Activated CD4-positive, alpha-beta T cell treated with anti-CD3 and anti-CD28 coated beads, Interleukin-2, amount 10 ng/mL, durations not matched to agents 7 days and 5 days (primary cell): ENCODE data around the gene UBE2B. TPM values are rescaled to one million over a fixed set of nuclear protein-coding genes. Genes with fewer than 3 reads are reported as not detected.
"Not testable (repeated sequence)": the region's sequence is repeated elsewhere in the genome, so short reads cannot be mapped to it uniquely, and the experiment has no call there.

Source experiments
- CTCF ChIA-PET: fragments of 350-600 bp; sonication (Branson Sonifier 250); formaldehyde crosslinking; loops from one replicate; lab custom pipeline; 2021; ENCODE audit warnings: antibody characterized with exemption; lab: Charles Lee
- POLR2A ChIA-PET: fragments of 350-600 bp; sonication (Branson Sonifier 250); formaldehyde crosslinking; loops from one replicate; lab custom pipeline; 2021; ENCODE audit warnings: antibody characterized with exemption; lab: Charles Lee
- DNase-seq: peaks from one replicate; pipeline ENCODE4 v3.0.0-alpha.2; 2020
- H3K27ac Mint-ChIP-seq: one replicate; pipeline ENCODE4 v1.8.0; 2021; ENCODE audit warnings: mild to moderate bottlenecking, moderate library complexity, mixed read lengths
- H3K27me3 Mint-ChIP-seq: one replicate; pipeline ENCODE4 v1.8.0; 2021; ENCODE audit warnings: mixed read lengths
- H3K36me3 Mint-ChIP-seq: one replicate; pipeline ENCODE4 v1.8.0; 2021; ENCODE audit warnings: low read depth, mixed read lengths
- H3K4me1 Mint-ChIP-seq: one replicate; pipeline ENCODE4 v1.8.0; 2021; ENCODE audit warnings: mixed read lengths
- H3K4me3 Mint-ChIP-seq: one replicate; pipeline ENCODE4 v1.8.0; 2021; ENCODE audit warnings: mild to moderate bottlenecking, moderate library complexity, mixed read lengths
- H3K9me3 Mint-ChIP-seq: one replicate; pipeline ENCODE4 v1.8.0; 2021; ENCODE audit warnings: mixed read lengths
- total RNA-seq, 2 experiments: library from RNA; stranded (reverse); gene quantifications; one replicate each; pipeline ENCODE4 v1.2.3, GENCODE V29; 2021

The UBE2B gene
- total RNA-seq, 2 experiments from 2014 or later, result 79.2 to 87.4 TPM

DNA sequence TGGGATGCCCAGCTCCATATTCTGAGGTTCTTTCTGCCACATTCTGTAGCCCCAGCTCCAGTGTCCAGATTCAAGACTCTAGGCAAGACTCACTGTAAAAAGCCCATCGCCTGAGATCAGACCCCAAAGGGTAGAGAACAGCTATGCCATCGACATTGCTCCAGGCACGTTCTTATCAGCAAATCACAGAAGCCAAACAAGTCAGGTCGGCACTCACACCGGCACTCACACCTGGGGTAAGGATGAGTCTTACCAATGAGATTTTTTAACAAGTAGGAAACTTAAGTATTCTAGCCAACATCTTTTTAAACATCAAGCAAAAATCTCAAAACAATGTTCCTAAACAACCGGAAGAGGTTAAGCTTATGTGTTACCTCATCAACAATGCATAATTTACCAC, 38.0 kb downstream of the UBE2B start:
- ChIA-PET CTCF (interaction anchor here (1.1 to 1.7 kb wide), 3 partner anchors 13 to 178 kb away, joined by 3 to 6 read pairs (median 5); no protein-coding TSS in a partner anchor), POLR2A (no interaction called here)
- H3K4me3 Mint-ChIP-seq, result no peak overlapping the region
- no peaks in the 10 kb centered on the region for H3K9me3 Mint-ChIP-seq
- H3K27me3 Mint-ChIP-seq, result no peaks in the 10 kb centered on the region
- H3K27ac Mint-ChIP-seq, result peak overlapping the region; percentile 3
- DNase-seq, result no peak
- no peaks in the 10 kb centered on the region for H3K36me3 Mint-ChIP-seq
- peaks cover 41% of the 10 kb centered on the region for H3K4me1 Mint-ChIP-seq

DNA sequence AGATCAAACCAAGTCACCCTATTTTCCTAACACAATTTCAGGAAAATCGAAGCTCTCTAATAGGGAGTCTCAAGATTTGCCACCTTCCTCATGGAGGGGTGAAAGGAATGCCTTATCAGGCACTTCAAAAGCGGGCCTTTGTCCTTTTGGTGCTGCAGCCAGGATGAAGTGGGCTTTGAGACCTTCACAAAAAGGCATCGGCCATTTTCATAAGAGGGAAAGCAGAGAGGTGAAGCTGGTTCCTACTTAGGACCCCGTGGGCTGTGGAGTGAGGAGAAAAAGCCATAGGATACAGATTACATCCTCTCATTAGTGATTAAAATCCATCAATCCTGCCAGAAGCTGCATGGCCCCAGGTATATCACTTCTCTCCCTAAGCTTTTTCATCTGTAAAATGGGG, 39.5 kb downstream of the UBE2B start:
- H3K36me3 Mint-ChIP-seq, result no peaks in the 10 kb centered on the region
- no peaks in the 10 kb centered on the region for H3K9me3 Mint-ChIP-seq
- H3K27ac Mint-ChIP-seq, result peak overlapping the region; percentile 95
- H3K4me1 Mint-ChIP-seq, result peaks cover 41% of the 10 kb centered on the region
- POLR2A ChIA-PET, result interaction anchor here (0.6 to 0.9 kb wide), 2 partner anchors 70 to 114 kb away, joined by 3 read pairs; no protein-coding TSS in a partner anchor
- CTCF ChIA-PET, result interaction anchor here (0.8 to 2.0 kb wide), 18 partner anchors 10 to 494 kb away, joined by 3 to 14 read pairs (median 4); partner anchors contain the start of gene PCBD2
- peak overlapping the region; percentile 95 for H3K4me3 Mint-ChIP-seq
- no peak for DNase-seq
- no peaks in the 10 kb centered on the region for H3K27me3 Mint-ChIP-seq

DNA sequence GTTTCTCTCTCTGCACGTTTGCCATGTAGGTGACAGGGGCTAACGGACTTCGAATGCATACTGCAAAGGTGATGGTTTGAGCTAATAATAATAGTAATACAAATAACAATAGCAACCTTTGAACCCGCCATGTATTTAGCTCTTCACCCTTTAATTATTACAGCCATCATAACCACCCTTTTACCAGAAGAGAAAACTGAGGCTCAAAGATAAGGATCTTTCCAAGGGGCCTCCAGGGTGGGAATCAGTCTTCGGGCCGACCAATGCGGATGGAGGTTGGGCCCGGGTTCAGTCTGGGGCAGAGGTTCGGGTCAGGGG, 39.8 kb downstream of the UBE2B start:
- peak overlapping the region; percentile 95 for H3K27ac Mint-ChIP-seq
- no peaks in the 10 kb centered on the region for H3K9me3 Mint-ChIP-seq
- H3K4me1 Mint-ChIP-seq, result peaks cover 41% of the 10 kb centered on the region
- peak overlapping the region; percentile 95 for H3K4me3 Mint-ChIP-seq
- H3K27me3 Mint-ChIP-seq, result no peaks in the 10 kb centered on the region
- CTCF ChIA-PET, result interaction anchor here (0.6 to 2.0 kb wide), 24 partner anchors 9 to 493 kb away, joined by 3 to 14 read pairs (median 4); partner anchors contain the start of genes PCBD2 and SKP1
- no peaks in the 10 kb centered on the region for H3K36me3 Mint-ChIP-seq
- POLR2A ChIA-PET, result interaction anchor here (0.6 to 1.4 kb wide), 5 partner anchors 70 to 797 kb away, joined by 3 to 4 read pairs (median 3); no protein-coding TSS in a partner anchor
- DNase-seq, result no peak

DNA sequence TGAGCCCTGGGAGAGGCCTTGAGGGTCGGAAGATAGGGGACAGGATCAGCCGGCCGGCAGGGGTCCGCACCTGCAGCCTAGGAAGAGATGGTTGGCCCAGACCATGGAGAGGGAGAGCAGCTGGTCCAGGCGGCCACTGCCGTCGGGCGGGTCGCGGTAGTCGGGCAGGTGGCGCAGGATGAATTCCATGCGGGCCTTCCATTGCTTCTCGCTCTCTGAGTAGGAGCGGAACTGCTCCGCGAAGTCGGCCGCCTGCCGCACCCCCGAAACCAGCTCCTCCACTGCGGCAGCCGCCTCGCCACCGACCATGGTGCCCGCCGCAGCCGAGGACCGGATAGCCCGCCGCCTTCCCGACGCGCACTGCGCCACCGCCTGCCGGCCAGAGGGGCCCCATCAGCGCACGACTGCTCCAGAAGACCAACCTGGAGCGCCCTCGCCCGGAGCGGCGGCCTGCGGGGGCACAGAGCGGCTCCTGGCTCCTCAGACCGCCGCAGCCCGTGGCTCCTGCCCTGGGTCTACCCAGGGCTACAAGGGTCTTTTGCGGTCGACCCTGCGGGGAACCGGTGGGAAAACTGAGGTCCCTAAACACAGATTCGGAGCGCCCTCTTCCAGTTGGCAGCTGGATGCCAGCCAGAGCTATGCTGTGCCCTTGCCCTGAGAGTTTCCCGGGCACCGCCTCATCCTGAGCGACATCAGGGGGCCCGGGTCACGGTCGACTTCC, 40.3 kb downstream of the UBE2B start, which contains the start of gene CDKN2AIPNL:
Gene CDKN2AIPNL (minus strand): TSS at position 336 of the 721 bp plus-strand sequence. CDS start 27 bp downstream, at position 309.
- ChIA-PET CTCF (interaction anchor here (0.6 to 2.0 kb wide), 26 partner anchors 9 to 493 kb away, joined by 3 to 14 read pairs (median 4); partner anchors contain the start of genes PCBD2 and SKP1), POLR2A (interaction anchor here (0.6 to 1.4 kb wide), 4 partner anchors 91 to 798 kb away, joined by 3 to 4 read pairs (median 3); no protein-coding TSS in a partner anchor)
- DNase-seq, result peak; percentile 88
- Mint-ChIP-seq H3K4me1 (peaks cover 41% of the 10 kb centered on the region), H3K9me3 (no peaks in the 10 kb centered on the region), H3K27me3 (no peaks in the 10 kb centered on the region), H3K27ac (peak within 1 kb of the TSS; percentile 95), H3K36me3 (no peaks in the 10 kb centered on the region), H3K4me3 (peak within 1 kb of the TSS; percentile 95)

DNA sequence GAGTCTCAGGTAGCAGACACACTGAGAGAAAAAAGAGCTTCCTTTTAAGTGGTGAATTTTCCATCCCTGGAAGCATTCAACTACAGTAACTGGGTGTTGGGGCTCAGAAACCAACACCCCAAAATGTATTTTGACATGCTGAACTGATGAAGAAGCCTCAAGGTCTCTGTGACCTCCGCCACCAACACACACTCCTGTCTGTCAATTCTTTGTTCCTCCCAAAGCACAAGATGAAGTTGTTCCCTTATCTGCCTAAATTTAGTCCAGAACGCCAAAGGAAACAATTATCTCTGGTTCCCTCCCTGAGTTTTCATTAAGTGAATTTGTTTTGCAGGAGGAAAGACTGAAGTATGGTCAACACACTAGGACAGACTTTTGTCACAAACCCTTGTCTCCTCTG, 41.7 kb downstream of the UBE2B start:
- Mint-ChIP-seq H3K4me1 (peaks cover 40% of the 10 kb centered on the region), H3K9me3 (no peaks in the 10 kb centered on the region), H3K4me3 (peak overlapping the region; percentile 44), H3K36me3 (no peaks in the 10 kb centered on the region), H3K27ac (no peak overlapping the region), H3K27me3 (no peaks in the 10 kb centered on the region)
- ChIA-PET CTCF (interaction anchor here (1.1 kb wide), 1 partner anchor 15 kb away, joined by 3 read pairs; no protein-coding TSS in a partner anchor), POLR2A (no interaction called here)
- DNase-seq, result no peak

DNA sequence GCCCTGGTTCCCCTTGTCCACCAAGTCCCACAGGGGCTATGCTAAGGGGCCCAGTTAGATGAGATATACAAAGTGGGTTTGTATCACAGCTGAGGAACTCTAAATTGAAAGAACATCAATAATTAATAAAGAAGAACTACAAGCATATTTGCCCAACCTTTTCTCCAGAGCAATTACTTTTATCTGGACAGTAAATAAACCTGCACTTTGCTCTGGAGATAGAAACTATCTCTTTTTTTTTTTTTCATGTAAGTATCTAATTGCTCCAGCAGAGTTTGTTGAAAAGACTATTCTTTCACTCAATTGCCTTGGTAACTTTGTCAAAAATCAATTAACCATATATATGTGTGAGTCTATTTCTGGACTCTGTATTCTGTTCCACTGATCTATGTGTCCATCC, 46.3 kb downstream of the UBE2B start:
- H3K4me1 Mint-ChIP-seq, result peaks cover 7% of the 10 kb centered on the region
- POLR2A ChIA-PET, result no interaction called here
- no peak overlapping the region for H3K27ac Mint-ChIP-seq

DNA sequence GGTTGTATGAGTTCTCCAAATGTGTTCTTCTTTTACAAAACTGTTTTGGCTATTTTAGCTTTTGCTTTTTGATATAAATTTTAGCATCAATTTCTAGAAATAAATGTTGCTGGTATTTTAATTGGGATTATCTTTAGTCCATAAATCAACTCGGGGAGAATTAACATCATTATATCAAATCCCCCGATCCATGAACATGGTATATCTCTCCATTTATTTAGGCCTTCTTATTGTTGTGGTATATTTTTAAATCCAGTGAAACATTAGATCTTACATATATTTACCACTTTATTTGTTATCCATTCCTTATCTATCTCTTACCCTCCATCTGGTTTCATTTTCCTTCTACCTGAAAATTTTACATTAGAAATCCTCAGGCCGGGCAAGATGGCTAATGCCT, 47.6 kb downstream of the UBE2B start:
- POLR2A ChIA-PET, result no interaction called here

More for the DNA sequence above, 46.3 kb downstream of the UBE2B start:
- Mint-ChIP-seq H3K4me3 (no peak overlapping the region), H3K27me3 (no peaks in the 10 kb centered on the region), H3K36me3 (no peaks in the 10 kb centered on the region), H3K9me3 (no peaks in the 10 kb centered on the region)
- CTCF ChIA-PET, result interaction anchor here (0.9 to 1.5 kb wide), 4 partner anchors 8 to 378 kb away, joined by 3 to 5 read pairs (median 4); no protein-coding TSS in a partner anchor
- no peak for DNase-seq

DNA sequence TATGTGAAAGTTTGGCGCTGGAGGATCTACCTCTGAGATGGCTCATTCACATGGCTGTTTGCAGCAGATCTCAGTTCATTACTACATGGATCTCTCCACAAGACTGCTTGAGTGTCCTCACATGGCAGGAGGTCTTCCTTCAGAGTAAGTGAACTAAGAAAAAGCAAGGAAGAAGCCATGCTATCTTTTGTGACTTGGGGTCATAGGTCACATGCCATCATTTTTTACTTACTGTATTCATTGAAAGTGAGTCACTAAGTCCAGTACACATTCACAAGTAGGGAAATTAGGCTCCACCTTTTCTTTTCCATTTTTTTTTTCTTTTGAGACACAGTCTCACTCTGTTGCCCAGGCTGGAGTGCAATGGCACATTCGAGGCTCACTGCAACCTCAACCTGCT, 49.0 kb downstream of the UBE2B start:
- no peak overlapping the region for H3K27ac Mint-ChIP-seq
- POLR2A ChIA-PET, result no interaction called here
- no peaks in the 10 kb centered on the region for H3K36me3 Mint-ChIP-seq
- CTCF ChIA-PET, result interaction anchor here (1.0 kb wide), 1 partner anchor 9 kb away, joined by 3 read pairs; the partner anchor contains the start of gene CDKN2AIPNL
- no peaks in the 10 kb centered on the region for H3K9me3 Mint-ChIP-seq
- H3K4me3 Mint-ChIP-seq, result no peak overlapping the region
- H3K4me1 Mint-ChIP-seq, result no peaks in the 10 kb centered on the region
- no peak for DNase-seq
- no peaks in the 10 kb centered on the region for H3K27me3 Mint-ChIP-seq

More for the DNA sequence above, 47.6 kb downstream of the UBE2B start:
- DNase-seq, result no peak
- H3K27me3 Mint-ChIP-seq, result no peaks in the 10 kb centered on the region
- CTCF ChIA-PET, result interaction anchor here (0.6 kb wide), 1 partner anchor 846 kb away, joined by 3 read pairs; no protein-coding TSS in a partner anchor
- no peaks in the 10 kb centered on the region for H3K9me3 Mint-ChIP-seq
- no peaks in the 10 kb centered on the region for H3K36me3 Mint-ChIP-seq
- H3K4me1 Mint-ChIP-seq, result no peaks in the 10 kb centered on the region
- H3K4me3 Mint-ChIP-seq, result no peak overlapping the region
- H3K27ac Mint-ChIP-seq, result no peak overlapping the region

DNA sequence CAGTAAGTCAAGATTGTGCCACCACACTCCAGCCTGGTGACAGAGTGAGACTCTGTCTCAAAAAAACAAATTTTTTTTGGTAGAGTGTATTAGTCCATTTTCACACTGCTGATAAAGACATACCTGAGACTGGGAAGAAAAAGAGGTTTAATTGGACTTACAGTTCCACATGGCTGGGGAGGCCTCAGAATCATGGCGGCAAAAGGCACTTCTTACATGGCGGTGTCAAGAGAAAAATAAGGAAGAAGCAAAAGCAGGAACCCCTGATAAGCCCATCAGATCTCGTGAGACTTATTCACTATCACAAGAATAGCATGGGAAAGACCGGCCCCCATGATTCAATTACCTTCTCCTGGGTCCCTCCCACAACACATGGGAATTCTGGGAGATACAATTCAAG, 49.7 kb downstream of the UBE2B start:
- H3K36me3 Mint-ChIP-seq, H3K4me1 Mint-ChIP-seq, DNase-seq, H3K4me3 Mint-ChIP-seq, H3K27ac Mint-ChIP-seq, POLR2A ChIA-PET, H3K27me3 Mint-ChIP-seq, H3K9me3 Mint-ChIP-seq: not testable (repeated sequence)
- CTCF ChIA-PET, result interaction anchor here (1.0 kb wide), 1 partner anchor 9 kb away, joined by 3 read pairs; the partner anchor contains the start of gene CDKN2AIPNL

DNA sequence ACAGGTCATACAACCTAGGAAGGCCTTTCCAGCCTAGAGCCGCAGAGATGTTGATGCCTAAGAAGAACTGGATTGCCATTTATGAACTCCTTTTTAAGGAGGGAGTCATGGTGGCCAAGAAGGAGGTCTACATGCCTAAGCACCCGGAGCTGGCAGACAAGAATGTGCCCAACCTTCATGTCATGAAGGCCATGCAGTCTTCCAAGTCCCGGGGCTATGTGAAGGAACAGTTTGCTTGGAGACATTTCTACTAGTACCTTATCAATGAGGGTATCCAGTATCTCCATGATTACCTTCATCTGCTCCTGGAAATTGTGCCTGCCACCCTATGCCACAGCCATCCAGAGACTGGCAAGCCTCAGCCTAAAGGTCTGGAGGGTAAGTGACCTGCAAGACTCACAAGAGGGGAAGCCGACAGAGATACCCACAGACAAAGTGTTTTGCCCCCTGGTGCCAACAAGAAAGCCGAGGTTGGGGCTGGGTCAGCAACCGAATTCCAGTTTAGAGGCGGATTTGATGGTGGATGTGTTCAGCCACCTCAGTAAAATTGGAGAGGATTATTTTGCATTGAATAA, 51.5 kb downstream of the UBE2B start:
- no peaks in the 10 kb centered on the region for H3K4me1 Mint-ChIP-seq
- no peak overlapping the region for H3K4me3 Mint-ChIP-seq
- CTCF ChIA-PET, result no interaction called here
- no peaks in the 10 kb centered on the region for H3K9me3 Mint-ChIP-seq
- no peak overlapping the region for H3K27ac Mint-ChIP-seq
- no peaks in the 10 kb centered on the region for H3K36me3 Mint-ChIP-seq
- H3K27me3 Mint-ChIP-seq, result no peaks in the 10 kb centered on the region
- POLR2A ChIA-PET, result no interaction called here
- no peak for DNase-seq

DNA sequence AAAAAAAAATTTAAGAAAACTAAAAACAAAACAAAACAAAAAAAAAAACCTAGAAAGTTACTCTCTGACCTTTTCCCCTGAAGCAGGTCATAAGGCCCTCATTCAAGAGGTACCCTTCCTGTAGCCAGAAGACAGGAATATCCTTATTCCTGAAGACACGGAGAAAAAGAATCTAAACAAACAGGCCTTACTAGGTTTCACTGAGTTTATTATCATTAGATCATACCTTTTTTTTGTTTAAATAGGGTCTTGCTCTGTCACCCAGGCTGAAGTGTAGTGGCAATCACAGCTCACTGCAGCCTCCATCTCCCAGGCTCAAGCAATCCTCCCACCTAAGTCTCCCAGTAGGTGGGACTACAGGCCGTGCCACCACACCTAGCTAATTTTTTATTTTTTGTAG, 52.0 kb downstream of the UBE2B start:
- H3K4me3 Mint-ChIP-seq, result no peak overlapping the region
- ChIA-PET CTCF (interaction anchor here (3.8 kb wide), 1 partner anchor 12 kb away, joined by 14 read pairs; the partner anchor contains the start of gene CDKN2AIPNL), POLR2A (no interaction called here)
- H3K27ac Mint-ChIP-seq, result no peak overlapping the region
- no peaks in the 10 kb centered on the region for H3K9me3 Mint-ChIP-seq
- no peaks in the 10 kb centered on the region for H3K4me1 Mint-ChIP-seq
- no peaks in the 10 kb centered on the region for H3K36me3 Mint-ChIP-seq
- DNase-seq, result no peak
- no peaks in the 10 kb centered on the region for H3K27me3 Mint-ChIP-seq

DNA sequence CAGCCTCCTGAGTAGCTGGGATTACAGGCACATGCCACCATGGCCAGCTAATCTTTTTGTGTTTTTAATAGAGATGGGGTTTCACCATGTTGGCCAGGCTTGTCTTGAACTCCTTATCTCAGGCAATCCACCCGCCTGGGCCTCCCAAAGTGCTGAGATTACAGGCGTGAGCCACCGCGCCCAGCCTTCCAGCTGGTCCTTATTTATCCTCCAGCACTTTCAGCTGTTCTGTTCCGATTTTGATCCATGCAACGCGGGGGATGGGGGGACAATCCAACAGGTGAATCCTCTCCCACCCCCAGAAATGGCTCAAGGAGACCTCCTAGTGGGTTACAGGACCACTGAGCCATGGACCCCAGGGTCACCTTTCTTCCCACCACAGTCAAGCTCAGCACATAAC, 55.0 kb downstream of the UBE2B start:
- POLR2A ChIA-PET, result no interaction called here
- no peak overlapping the region for H3K27ac Mint-ChIP-seq
- peaks cover 6% of the 10 kb centered on the region for H3K27me3 Mint-ChIP-seq
- CTCF ChIA-PET, result interaction anchor here (0.9 to 3.8 kb wide), 5 partner anchors 9 to 26 kb away, joined by 3 to 14 read pairs (median 3); partner anchors contain the start of gene CDKN2AIPNL
- H3K4me3 Mint-ChIP-seq, result no peak overlapping the region
- DNase-seq, result no peak
- H3K36me3 Mint-ChIP-seq, result no peaks in the 10 kb centered on the region
- H3K9me3 Mint-ChIP-seq, result no peaks in the 10 kb centered on the region
- no peaks in the 10 kb centered on the region for H3K4me1 Mint-ChIP-seq
